ENCODE measurements around the gene FYB1.

Gene FYB1

DNA sequence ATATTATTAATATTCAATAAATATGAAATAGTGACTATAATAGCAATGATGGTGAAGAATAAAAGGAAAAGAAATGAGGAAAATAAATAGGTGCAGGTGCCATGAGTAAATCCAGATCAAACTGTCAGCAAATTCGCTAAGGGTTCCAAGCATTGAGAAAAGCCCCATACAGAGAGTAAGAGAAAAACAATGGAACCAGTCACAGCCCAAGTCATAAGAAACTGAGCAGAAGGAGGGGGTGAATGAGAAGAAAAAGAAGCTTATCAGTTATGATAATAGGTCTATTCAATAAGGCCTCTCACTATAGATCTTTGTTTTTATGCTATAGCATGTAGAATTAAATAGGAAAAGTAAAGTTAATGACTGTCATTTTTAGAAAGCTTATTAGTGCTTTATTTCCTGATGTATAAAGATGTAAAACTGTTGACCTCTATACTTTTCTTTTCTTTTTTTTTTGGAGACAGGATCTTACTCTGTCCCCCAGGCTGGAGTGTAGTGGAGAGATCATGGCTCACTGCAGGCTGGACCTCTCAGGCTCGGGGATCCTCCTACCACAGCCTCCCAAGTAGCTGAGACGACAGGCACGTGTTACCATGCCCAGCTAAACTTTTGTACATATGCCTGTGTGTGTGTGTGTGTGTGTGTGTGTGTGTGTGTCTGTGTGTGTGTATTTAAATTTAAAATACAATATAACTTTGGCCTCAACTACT lies 72.4 kb downstream of the FYB1 start:
- Histone ChIP-seq H3K4me2 (no peak overlapping the region), H3K27me3 (no peaks in the 10 kb centered on the region), H3K27ac (no peak overlapping the region), H3K9me3 (replicated peaks in 1 of 11) (no peaks in the 10 kb centered on the region), H3K9ac (no peak overlapping the region), H3K4me3 (no peak overlapping the region), H3K36me3 (peaks cover 0 to 82% (median 0%) of the 10 kb centered on the region in 11 experiments; a peak in 6 of 22 replicates), H4K20me1 (peaks cover 0 to 96% (median 0%) of the 10 kb centered on the region in 11 experiments; a peak in 4 of 22 replicates), H3K4me1 (peaks cover 0 to 67% (median 27%) of the 10 kb centered on the region in 10 experiments; a peak in 15 of 20 replicates)
- no peak for TF ChIP-seq Cebpa-rat (IDR thresholded peaks at IDR 0.05)

DNA sequence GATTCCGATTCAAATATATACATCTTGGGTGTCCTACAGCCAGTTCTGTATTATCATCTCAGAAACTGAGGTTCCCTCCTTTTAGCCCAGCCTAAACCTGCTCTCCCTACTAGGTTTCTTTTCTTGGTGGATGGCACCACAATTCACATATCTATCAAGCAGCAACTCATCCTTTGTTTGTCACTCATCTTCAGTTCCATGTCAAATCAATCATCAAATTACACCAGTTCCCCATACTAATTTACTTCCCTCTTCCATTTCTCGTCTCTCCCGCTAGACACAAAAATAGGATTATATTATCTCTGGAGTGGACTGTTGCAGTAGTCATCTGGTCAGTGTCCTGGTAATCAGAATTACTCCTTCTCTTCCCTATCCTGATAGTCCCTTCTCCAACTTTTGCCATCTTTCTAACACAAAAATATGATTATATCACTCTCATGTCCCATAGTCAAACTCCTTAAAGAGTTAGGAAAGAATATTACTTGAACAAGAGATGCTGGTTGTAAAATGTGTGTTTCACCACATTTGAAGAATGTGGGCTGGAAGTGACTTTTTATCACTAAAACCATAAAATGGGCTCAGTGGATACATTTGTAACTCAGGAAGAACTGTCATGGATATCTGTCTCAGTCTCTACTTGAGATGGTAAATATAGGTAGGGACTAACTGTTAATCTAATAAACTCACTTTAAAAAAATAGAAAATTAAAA lies 76.1 kb downstream of the FYB1 start:
- H3K27ac ChIP-seq: no peak overlapping the region
- H3K9me3 ChIP-seq (replicated peaks in 1 of 11): no peaks in the 10 kb centered on the region
- H3K4me3 ChIP-seq: no peak overlapping the region
- H3K4me2 ChIP-seq: peak overlapping the region in 3 of 11 experiments; percentile 15 to 50 (median 32); a peak in 4 of 22 replicates
- no peak for TF ChIP-seq Cebpa-rat (IDR thresholded peaks at IDR 0.05)
- peaks cover 0 to 89% (median 0%) of the 10 kb centered on the region in 11 experiments; a peak in 6 of 22 replicates for H3K36me3 ChIP-seq
- H4K20me1 ChIP-seq: peaks cover 0 to 92% (median 0%) of the 10 kb centered on the region in 11 experiments; a peak in 4 of 22 replicates
- H3K9ac ChIP-seq: no peak overlapping the region
- peaks cover 0 to 30% (median 3%) of the 10 kb centered on the region in 10 experiments; a peak in 12 of 20 replicates for H3K4me1 ChIP-seq
- H3K27me3 ChIP-seq: no peaks in the 10 kb centered on the region

DNA sequence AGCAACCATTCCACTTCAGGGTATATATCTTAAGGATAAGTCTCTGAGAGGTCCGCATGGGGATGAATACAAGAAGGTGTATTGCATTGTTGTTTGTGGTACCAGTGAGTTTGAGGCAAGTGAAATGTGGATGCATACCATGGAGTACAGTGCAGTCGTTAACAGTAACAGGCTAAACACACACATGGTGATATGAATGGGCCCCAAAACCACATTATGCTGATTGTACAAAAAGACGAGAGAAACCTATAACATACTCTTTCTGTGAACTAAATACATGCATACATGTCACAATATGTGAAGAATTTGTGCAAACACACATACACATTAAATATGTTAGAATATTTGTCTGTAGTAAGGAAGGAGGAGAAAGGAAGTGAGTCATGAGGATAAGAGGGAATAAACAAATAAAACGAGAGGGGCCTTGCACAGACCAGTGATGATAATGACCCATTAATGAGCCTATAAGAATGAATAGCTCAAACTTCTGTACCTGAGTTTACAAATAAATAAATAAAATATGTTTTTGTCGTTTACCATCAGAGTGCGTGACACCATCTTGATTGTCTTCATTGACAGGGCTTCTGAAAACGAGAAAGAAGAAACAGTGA lies 78.7 kb downstream of the FYB1 start:
- Histone ChIP-seq H3K27ac (no peak overlapping the region), H3K36me3 (peaks cover 0 to 93% (median 0%) of the 10 kb centered on the region in 11 experiments; a peak in 6 of 22 replicates), H3K9ac (no peak overlapping the region), H3K4me3 (no peak overlapping the region), H3K27me3 (no peaks in the 10 kb centered on the region), H3K4me2 (no peak overlapping the region), H3K4me1 (peaks cover 0 to 18% (median 0%) of the 10 kb centered on the region in 10 experiments; a peak in 6 of 20 replicates), H3K9me3 (replicated peaks in 1 of 11) (no peaks in the 10 kb centered on the region), H4K20me1 (peaks cover 0 to 71% (median 0%) of the 10 kb centered on the region in 11 experiments; a peak in 4 of 22 replicates)
- TF ChIP-seq Cebpa-rat (IDR thresholded peaks at IDR 0.05): no peak

DNA sequence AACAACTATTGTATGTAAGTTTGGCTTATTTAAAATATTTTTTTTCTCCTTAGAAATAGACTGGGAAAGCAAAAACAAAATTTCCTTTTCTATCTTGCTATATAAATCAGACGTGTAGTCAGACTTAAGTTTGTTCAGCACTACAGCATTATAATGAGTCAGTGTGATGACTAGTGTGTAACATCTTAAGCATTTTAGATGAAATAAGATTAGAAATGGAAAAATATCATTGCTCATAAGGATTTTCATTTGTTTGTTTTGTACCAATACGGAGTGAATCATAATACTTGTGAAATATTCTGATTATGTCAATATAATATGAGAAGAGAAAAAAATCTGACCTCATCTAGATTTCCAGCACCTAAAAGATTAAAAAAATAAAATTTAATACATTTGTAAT lies 80.5 kb downstream of the FYB1 start:
- Histone ChIP-seq H3K4me3 (no peak overlapping the region), H3K4me1 (peaks cover 0 to 16% (median 0%) of the 10 kb centered on the region in 10 experiments; a peak in 6 of 20 replicates), H3K27ac (no peak overlapping the region), H3K4me2 (no peak overlapping the region), H3K9ac (no peak overlapping the region), H4K20me1 (peaks cover 0 to 59% (median 0%) of the 10 kb centered on the region in 11 experiments; a peak in 3 of 22 replicates), H3K27me3 (no peaks in the 10 kb centered on the region), H3K36me3 (peaks cover 0 to 97% (median 0%) of the 10 kb centered on the region in 11 experiments; a peak in 6 of 22 replicates), H3K9me3 (replicated peaks in 1 of 11) (no peaks in the 10 kb centered on the region)
- no peak for TF ChIP-seq Cebpa-rat (IDR thresholded peaks at IDR 0.05)

DNA sequence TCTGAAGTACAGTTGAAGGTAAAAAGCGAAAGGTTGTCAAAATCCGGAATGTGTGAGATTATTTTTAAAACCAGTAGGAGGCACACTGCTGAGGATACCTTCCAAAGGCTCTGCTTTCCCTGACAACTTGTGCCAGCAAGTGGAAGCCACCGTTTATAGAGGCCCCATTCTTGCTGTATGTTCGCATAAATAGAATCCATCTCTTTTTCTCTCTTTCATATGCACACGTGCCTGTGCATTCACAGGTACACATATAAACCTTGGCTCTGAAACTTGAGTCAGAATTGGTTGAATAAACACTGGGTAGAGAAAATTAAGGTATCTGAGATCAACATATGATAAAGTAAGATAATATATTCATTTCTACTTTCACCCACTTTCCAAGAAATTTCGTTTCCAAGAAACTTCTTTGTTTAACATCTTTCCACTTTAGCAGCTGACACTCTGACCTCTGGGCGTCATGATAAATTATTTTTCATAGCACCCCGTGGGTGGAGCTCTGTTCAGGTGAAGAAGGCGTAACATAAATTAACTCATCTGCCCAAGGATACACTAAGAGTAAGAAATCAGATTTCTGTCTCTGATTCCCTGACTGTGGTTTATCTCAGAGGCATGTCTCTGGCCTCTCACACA lies 81.4 kb downstream of the FYB1 start:
- Histone ChIP-seq H3K4me3 (no peak overlapping the region), H3K4me1 (peaks cover 0 to 9% (median 0%) of the 10 kb centered on the region in 10 experiments; a peak in 6 of 20 replicates), H3K27ac (no peak overlapping the region), H3K9ac (no peak overlapping the region), H4K20me1 (peaks cover 0 to 55% (median 0%) of the 10 kb centered on the region in 11 experiments; a peak in 3 of 22 replicates), H3K9me3 (replicated peaks in 1 of 11) (no peaks in the 10 kb centered on the region), H3K36me3 (peaks cover 0 to 98% (median 0%) of the 10 kb centered on the region in 11 experiments; a peak in 6 of 22 replicates), H3K27me3 (no peaks in the 10 kb centered on the region), H3K4me2 (no peak overlapping the region)
- TF ChIP-seq Cebpa-rat (IDR thresholded peaks at IDR 0.05): no peak

DNA sequence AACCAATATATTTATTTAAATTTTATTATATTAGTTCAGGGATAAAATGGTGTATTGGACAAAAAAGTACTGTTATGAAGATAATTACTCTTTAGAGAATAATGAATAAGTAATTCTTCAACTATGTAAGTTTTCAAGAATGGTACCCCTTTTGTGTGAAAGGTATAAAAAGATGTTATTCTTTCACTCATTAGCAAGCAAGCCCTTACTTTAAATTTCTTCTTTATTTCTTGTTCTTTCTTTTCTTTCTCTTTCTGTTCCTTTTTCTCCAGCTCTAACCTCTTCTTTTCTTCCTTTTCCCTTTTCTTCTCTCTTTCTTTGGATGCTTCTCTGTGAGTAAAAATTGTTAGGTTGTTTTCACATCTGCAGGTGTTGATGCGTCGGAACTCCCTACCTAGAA lies 82.0 kb downstream of the FYB1 start:
- Histone ChIP-seq H3K4me2 (no peak overlapping the region), H3K27me3 (no peaks in the 10 kb centered on the region), H3K27ac (no peak overlapping the region), H4K20me1 (peaks cover 0 to 54% (median 0%) of the 10 kb centered on the region in 11 experiments; a peak in 2 of 22 replicates), H3K36me3 (peaks cover 0 to 98% (median 0%) of the 10 kb centered on the region in 11 experiments; a peak in 6 of 22 replicates), H3K9ac (no peak overlapping the region), H3K4me3 (no peak overlapping the region), H3K9me3 (replicated peaks in 1 of 11) (no peaks in the 10 kb centered on the region), H3K4me1 (peaks cover 0 to 5% (median 0%) of the 10 kb centered on the region in 10 experiments; a peak in 6 of 20 replicates)
- no peak for TF ChIP-seq Cebpa-rat (IDR thresholded peaks at IDR 0.05)

DNA sequence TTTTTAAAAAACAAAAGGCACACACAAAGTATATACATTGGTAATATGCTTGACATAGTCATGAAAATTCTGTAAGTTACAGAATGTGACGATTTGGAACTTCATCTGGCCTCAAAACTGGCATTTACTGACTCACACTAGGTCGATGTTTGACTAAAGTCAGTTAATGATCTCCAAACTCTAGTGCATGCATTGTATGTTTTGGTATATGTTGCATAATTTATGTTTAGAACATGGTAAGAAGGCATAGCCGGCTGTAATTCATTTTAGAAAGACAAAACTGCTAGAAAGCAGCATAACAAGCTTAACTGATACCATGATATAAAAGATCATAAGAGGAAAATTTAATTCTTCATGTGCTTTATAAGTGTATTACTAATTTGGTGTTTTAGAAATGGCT lies 86.6 kb downstream of the FYB1 start:
- Histone ChIP-seq H3K27ac (no peak overlapping the region), H3K9me3 (replicated peaks in 1 of 11) (no peaks in the 10 kb centered on the region), H3K4me1 (peaks cover 0 to 17% (median 7%) of the 10 kb centered on the region in 10 experiments; a peak in 11 of 20 replicates), H3K4me3 (no peak overlapping the region), H4K20me1 (peaks cover 0 to 35% (median 0%) of the 10 kb centered on the region in 11 experiments; a peak in 3 of 22 replicates), H3K27me3 (no peaks in the 10 kb centered on the region), H3K4me2 (no peak overlapping the region), H3K36me3 (peaks cover 0 to 100% (median 0%) of the 10 kb centered on the region in 11 experiments; a peak in 6 of 22 replicates), H3K9ac (no peak overlapping the region)
- no peak for TF ChIP-seq Cebpa-rat (IDR thresholded peaks at IDR 0.05)

DNA sequence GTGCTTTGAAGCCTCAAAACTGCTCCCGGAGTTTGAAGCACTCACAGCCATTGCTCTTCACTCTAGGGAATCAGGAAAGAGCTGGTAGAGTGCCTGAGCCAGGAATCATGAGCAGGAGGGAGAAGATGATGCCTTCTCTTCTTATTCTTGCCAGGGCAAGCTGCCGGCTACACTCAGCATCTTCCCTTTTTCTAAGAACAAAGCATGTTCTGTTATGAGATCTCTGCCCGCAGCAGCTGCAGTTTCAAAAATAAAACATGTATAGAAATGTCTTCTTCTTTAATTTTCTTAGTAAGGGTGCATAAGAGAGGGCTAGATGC lies 87.3 kb downstream of the FYB1 start:
- H3K4me1 ChIP-seq: peaks cover 0 to 17% (median 7%) of the 10 kb centered on the region in 10 experiments; a peak in 11 of 20 replicates
- peaks cover 0 to 37% (median 0%) of the 10 kb centered on the region in 11 experiments; a peak in 3 of 22 replicates for H4K20me1 ChIP-seq
- no peaks in the 10 kb centered on the region for H3K27me3 ChIP-seq
- H3K4me2 ChIP-seq: peak overlapping the region in 2 of 11 experiments; percentile 13 to 19; a peak in 2 of 22 replicates
- no peak overlapping the region for H3K9ac ChIP-seq
- no peak overlapping the region for H3K4me3 ChIP-seq
- no peak overlapping the region for H3K27ac ChIP-seq
- peaks cover 0 to 100% (median 0%) of the 10 kb centered on the region in 11 experiments; a peak in 6 of 22 replicates for H3K36me3 ChIP-seq
- no peaks in the 10 kb centered on the region for H3K9me3 ChIP-seq (replicated peaks in 1 of 11)
- no peak for TF ChIP-seq Cebpa-rat (IDR thresholded peaks at IDR 0.05)

Data from BLaER1 treated with 17β-estradiol and CSF1 and Interleukin-3, amounts not matched to agents 10 nM and 100 nM (cell line).